Epithelial cell of alveolus of lung (primary cell): ENCODE results near the gene PRSS21. TPM values are rescaled to one million over a fixed set of nuclear protein-coding genes. Genes with fewer than 3 reads are reported as not detected.

Experiments used
- total RNA-seq: library from RNA; depleted of rRNA; stranded (reverse); fragments of >200 nt; gene quantifications from 2 replicates; pipeline ENCODE4 v1.2.1, GENCODE V29; 2015

Gene PRSS21
- 2.2 TPM in 1 of 2 replicates, not detected in the other for total RNA-seq

GRCh38 chr16:2816751-2817339 lies at the start of gene PRSS21:
Gene PRSS21 (plus strand): TSS chr16:2817237. CDS start chr16:2817269, 32 bp downstream.

GRCh38 chr16:2777231-2777902 lies 39.7 kb upstream of the PRSS21 start, which contains the start of gene ELOB:
Gene ELOB (minus strand): TSS chr16:2777280. CDS start chr16:2777239, 41 bp downstream.

GRCh38 chr16:2787406-2787805 lies 29.6 kb upstream of the PRSS21 start, which contains the start of gene PRSS33:
Gene PRSS33 (minus strand): TSS chr16:2787560. CDS start chr16:2786547, 1,013 bp downstream.

GRCh38 chr16:2829501-2830354 lies 12.7 kb downstream of the PRSS21 start, which contains the start of gene ZG16B:
Gene ZG16B (plus strand): TSS chr16:2830303. CDS start chr16:2830442, 139 bp downstream.

GRCh38 chr16:2857451-2858244 lies 40.6 kb downstream of the PRSS21 start, which contains the start of gene PRSS22:
Gene PRSS22 (minus strand): TSS chr16:2858170. CDS start chr16:2858104, 66 bp downstream.

Other genes with a start within 250 kb of the PRSS21 start
- gene KCTD5, start 134.7 kb upstream of the PRSS21 start, total RNA-seq = 29.2 and 33.1 TPM in 2 replicates
- gene PRSS27, start 97.0 kb upstream of the PRSS21 start, total RNA-seq = 0.13 and 4.7 TPM in 2 replicates
- 55.5 and 171 TPM in 2 replicates for gene SRRM2, start 64.6 kb upstream of the PRSS21 start, total RNA-seq
- 440 and 841 TPM in 2 replicates for gene ELOB, start 40.0 kb upstream of the PRSS21 start, total RNA-seq
- gene PRSS33, start 29.7 kb upstream of the PRSS21 start, total RNA-seq = not detected in 2 replicates
- gene PRSS41, start 18.8 kb upstream of the PRSS21 start, total RNA-seq = not detected in 2 replicates
- 1.4 TPM in 1 of 2 replicates, not detected in the other for gene ZG16B, start 13.1 kb downstream of the PRSS21 start, total RNA-seq
- 0.40 and 4.3 TPM in 2 replicates for gene PRSS22, start 40.9 kb downstream of the PRSS21 start, total RNA-seq
- gene FLYWCH2, start 66.0 kb downstream of the PRSS21 start, total RNA-seq = 76.9 and 147 TPM in 2 replicates
- gene FLYWCH1, start 94.7 kb downstream of the PRSS21 start, total RNA-seq = 34.7 and 50.4 TPM in 2 replicates
- gene KREMEN2, start 147.0 kb downstream of the PRSS21 start, total RNA-seq = 1.2 TPM in 1 of 2 replicates, not detected in the other
- 6.7 and 13.7 TPM in 2 replicates for gene PAQR4, start 152.1 kb downstream of the PRSS21 start, total RNA-seq
- 12.6 and 30.1 TPM in 2 replicates for gene PKMYT1, start 163.2 kb downstream of the PRSS21 start, total RNA-seq
- 0.39 TPM in 1 of 2 replicates, not detected in the other for gene CLDN9, start 195.7 kb downstream of the PRSS21 start, total RNA-seq
- gene CLDN6, start 200.9 kb downstream of the PRSS21 start, total RNA-seq = 2.6 and 23.9 TPM in 2 replicates
- 24.8 and 323 TPM in 2 replicates for gene TNFRSF12A, start 203.1 kb downstream of the PRSS21 start, total RNA-seq
- gene HCFC1R1, start 206.7 kb downstream of the PRSS21 start, total RNA-seq = 56.6 and 61.4 TPM in 2 replicates
- gene THOC6, start 206.8 kb downstream of the PRSS21 start, total RNA-seq = 18.5 and 33.4 TPM in 2 replicates
- 1.9 TPM in 1 of 2 replicates, not detected in the other for gene BICDL2, start 219.7 kb downstream of the PRSS21 start, total RNA-seq
- 0.13 TPM in 1 of 2 replicates, not detected in the other for gene MMP25, start 229.3 kb downstream of the PRSS21 start, total RNA-seq
- 5.3 and 123 TPM in 2 replicates for gene IL32, start 248.4 kb downstream of the PRSS21 start, total RNA-seq